SIG-M5 (cell line): ENCODE measurements around the gene PLD1.
"Not testable (repeated sequence)": the region's sequence is repeated elsewhere in the genome, so short reads cannot be mapped to it uniquely, and the experiment has no call there.

Experiments used
- DNase-seq: peaks from one replicate; lab custom pipeline; 2025; lab: John Stamatoyannopoulos, UW

PLD1 gene

DNA sequence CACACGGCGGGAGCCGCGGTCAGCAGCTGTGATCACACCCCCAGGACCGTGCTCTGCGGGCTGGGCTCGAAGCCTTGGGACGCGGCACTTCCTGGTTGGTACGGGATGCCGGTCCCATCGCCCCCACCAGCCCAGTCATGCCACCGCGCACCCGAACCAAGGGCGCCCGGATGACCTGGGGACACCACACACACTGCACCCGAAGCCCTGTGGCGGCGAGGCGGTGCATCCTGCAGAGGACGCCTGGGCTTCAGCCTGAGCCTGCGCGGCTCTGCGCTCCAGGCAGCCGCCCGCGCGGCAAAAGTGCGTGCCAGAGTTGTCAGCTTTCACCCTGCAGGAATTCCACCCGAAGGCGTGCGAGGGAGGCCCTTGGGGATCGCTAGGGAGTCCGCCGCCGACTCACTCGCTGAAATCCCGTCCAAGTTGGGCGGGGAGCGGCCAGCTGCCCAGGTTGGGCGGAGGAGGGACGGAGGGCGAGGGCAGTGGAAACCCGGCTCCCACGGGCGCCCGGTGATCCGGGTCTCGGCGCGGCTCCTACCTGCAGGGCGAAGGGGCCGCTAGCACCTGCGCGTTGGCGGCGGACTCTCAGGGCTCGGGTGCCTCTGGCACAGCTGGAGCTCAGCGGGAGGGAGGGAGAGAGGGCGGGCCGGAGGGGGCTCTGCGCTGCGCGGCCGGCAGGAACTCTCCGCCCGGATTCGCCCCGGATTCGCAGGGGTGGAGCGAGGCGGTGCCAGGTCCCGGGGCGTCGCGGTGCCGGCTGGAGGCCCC lies at the start of gene PLD1:
Gene PLD1 (minus strand): TSS at position 623 of the 768 bp plus-strand sequence. CDS start 72,432 bp downstream, outside the sequence.
- no peak for DNase-seq

DNA sequence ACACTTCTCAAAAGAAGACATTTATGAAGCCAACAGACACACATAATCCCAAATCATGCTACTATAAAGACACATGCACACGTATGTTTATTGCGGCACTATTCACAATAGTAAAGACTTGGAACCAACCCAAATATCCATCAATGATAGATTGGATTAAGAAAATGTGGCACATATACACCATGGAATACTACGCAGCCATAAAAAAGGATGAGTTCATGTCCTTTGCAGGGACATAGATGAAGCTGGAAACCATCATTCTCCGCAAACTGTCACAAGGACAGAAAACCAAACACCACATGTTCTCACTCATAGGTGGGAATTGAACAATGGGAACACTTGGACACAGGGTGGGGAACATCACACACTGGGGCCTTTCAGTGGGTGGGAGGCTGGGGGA lies 48.5 kb upstream of the PLD1 start:
- not testable (repeated sequence) for DNase-seq

- no peak for DNase-seq
These were observed 44.5 kb upstream of the PLD1 start for GRCh38 chr3:171854649-171855305.

DNA sequence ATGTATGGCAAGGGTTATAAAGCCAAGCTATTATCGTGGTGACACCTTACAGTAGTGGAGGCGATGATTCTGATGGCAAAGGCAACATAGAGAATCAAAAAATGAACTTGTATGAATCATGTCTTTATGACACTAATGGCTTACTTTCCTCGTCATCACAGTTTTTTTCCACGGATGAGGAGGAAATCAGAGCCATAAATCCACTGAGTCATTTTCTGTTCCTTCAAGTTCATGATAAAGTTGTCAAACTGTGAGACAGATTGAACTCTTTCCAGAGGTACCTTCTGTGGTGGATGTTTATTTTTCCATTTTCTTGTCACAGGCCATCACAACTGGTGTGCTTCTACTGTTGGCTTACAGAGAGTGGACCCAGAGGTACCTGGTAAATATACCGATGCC lies 41.4 kb upstream of the PLD1 start:
- DNase-seq, result no peak

GRCh38 chr3:171850960-171851659 lies 40.8 kb upstream of the PLD1 start:
- no peak for DNase-seq

- DNase-seq, result no peak
These were observed 40.2 kb upstream of the PLD1 start for GRCh38 chr3:171850320-171850959.

- DNase-seq, result no peak
These were observed 39.5 kb upstream of the PLD1 start for GRCh38 chr3:171849617-171850319.

GRCh38 chr3:171847595-171848259 lies 37.4 kb upstream of the PLD1 start:
- DNase-seq, result no peak

GRCh38 chr3:171847133-171847532 lies 36.9 kb upstream of the PLD1 start:
- DNase-seq, result no peak

- no peak for DNase-seq
These were observed 36.3 kb upstream of the PLD1 start for GRCh38 chr3:171846597-171846996.

GRCh38 chr3:171845481-171846284 lies 35.4 kb upstream of the PLD1 start:
- DNase-seq, result no peak

- no peak for DNase-seq
These were observed 34.6 kb upstream of the PLD1 start for GRCh38 chr3:171844873-171845272.

- no peak for DNase-seq
These were observed 32.7 kb upstream of the PLD1 start, which contains the start of gene TMEM212 for GRCh38 chr3:171842864-171843518. TSS of gene TMEM212 (plus strand) at chr3:171843349. CDS start at chr3:171843384, 35 bp downstream.

DNA sequence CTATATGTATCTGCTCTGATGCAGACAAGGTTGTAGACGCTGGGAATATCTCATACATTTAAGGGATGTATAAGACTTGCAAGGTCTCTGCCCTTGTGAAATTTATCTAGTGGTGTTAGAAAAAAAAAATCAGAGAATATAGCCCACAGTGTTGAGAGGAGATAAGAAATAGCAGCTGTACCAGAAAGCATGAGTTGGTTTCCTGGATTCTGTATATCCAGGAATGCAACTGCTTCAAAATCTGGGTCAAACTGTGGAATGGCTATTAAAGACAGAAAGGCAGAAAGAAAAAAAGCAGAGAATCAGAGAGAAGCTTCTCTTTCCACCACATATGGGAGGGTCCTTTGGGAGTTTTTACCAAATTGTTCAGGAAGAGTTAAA lies 31.3 kb upstream of the PLD1 start:
- DNase-seq, result no peak

DNA sequence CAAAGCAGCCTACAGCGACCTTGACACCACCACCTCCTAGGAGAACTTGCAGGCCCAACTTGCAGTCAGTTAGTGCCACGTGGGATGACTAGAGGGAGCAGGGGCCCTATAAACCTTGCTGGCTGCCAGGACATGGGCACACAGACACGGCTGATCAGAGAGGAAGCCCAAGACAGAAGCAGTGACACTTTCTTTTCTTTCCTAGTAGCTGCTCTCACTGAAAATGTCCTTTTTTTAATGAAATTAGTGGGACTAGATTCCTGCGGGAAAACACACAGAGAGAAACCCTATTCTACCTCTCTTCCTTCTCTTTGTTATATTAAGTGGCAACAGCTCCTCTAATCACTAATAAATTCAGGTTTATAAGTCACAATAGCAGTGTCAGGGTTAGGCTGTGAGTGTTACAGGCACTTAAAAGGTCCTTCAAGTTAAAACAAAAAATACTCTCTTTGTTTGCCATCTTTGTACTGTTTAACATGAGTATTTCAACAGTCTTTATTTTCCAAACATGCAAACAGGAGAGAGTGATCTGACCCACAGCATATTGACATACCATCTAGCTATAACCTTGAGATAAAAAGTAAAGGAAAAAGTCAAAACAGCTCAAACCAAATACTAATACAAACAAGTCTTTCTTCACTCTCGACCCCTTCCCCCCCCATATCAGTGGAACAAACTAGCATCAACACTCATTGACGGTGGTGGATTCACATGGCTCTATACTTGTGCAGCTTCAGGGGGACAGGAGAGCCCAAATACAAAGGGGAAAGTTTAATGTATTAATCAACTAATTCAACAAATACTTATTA lies 30.7 kb upstream of the PLD1 start:
- DNase-seq, result no peak

DNA sequence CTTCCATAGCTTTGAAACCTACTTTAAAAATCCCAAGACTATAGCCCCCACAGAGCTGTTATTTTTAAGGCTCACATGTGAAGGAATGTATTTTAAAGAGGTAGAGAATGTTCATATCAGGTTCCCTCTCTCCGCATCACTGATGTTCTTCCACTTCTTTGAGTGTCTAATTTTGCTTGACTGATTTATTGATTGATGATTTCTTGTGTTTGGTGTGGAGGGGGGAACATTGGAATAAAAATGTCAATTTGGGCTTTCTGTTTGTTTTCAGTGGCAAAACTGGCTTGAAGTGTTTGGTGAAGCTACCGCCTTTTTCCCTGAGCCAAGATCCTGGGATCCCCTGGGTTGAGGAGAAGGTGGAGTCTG lies 30.1 kb upstream of the PLD1 start:
- DNase-seq, result no peak

DNA sequence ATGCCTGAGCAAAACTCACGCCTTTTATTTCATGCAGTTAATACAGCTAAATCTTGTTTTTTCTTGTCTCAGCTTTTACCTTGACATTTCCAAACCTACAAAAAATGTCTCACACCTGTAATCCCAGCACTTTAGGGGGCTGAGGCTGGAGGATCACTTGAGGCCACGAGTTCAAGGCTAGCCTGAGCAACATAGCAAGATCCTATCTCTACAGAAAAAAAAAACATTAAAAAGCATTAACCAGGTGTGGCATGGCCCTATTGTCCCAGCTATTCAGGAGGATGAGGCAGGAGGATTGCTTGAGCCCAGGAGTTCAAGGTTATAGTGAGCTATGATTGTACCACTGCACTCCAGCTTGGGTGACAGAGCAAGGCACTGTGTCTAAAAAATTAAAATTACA lies 29.0 kb upstream of the PLD1 start:
- no peak for DNase-seq

GRCh38 chr3:171838218-171838720 lies 28.0 kb upstream of the PLD1 start:
- DNase-seq, result no peak

GRCh38 chr3:171837698-171838097 lies 27.4 kb upstream of the PLD1 start:
- no peak for DNase-seq
